LNCaP clone FGC (cell line): ENCODE measurements around the gene CCDC80.

Source experiments
- DNase-seq: peaks from one replicate; pipeline ENCODE4 v3.0.0-alpha.2; 2011; ENCODE audit warnings: low read depth
- H3K4me3 ChIP-seq: 2 replicates; pipeline ENCODE4 v1.5.1; 2011; ENCODE audit warnings: mild to moderate bottlenecking, low read depth, low read length, control low read depth
- CTCF ChIP-seq: IDR thresholded peaks from 2 replicates; pipeline ENCODE4 v1.5.1; 2012; ENCODE audit warnings: mild to moderate bottlenecking; ENCODE audit not compliant: control insufficient read depth, insufficient read depth; ENCODE audit errors: extremely low read depth

CCDC80 gene

GRCh38 chr3:112623717-112624116 is 17.2 kb downstream of the CCDC80 start:
- H3K4me3 ChIP-seq, result no peak overlapping the region
- no peak for TF ChIP-seq CTCF

GRCh38 chr3:112623213-112623612 is 17.7 kb downstream of the CCDC80 start:
- DNase-seq, result no peak
- TF ChIP-seq CTCF, result no peak
- no peak overlapping the region for H3K4me3 ChIP-seq

More at GRCh38 chr3:112623717-112624116, 17.2 kb downstream of the CCDC80 start:
- DNase-seq, result no peak

GRCh38 chr3:112619295-112619694 is 21.6 kb downstream of the CCDC80 start:
- H3K4me3 ChIP-seq, result no peak overlapping the region
- no peak for DNase-seq
- TF ChIP-seq CTCF, result no peak

GRCh38 chr3:112617285-112617684 is 23.7 kb downstream of the CCDC80 start:
- no peak for TF ChIP-seq CTCF
- no peak for DNase-seq
- no peak overlapping the region for H3K4me3 ChIP-seq

GRCh38 chr3:112615989-112616731 is 24.8 kb downstream of the CCDC80 start:
- no peak for DNase-seq
- TF ChIP-seq CTCF, result no peak
- no peak overlapping the region for H3K4me3 ChIP-seq

- no peak for DNase-seq
- H3K4me3 ChIP-seq, result no peak overlapping the region
- no peak for TF ChIP-seq CTCF
Measured at GRCh38 chr3:112611752-112612515, 29.0 kb downstream of the CCDC80 start.
